ENCODE data around the gene BTBD9. TPM values are rescaled to one million over a fixed set of nuclear protein-coding genes. Genes with fewer than 3 reads are reported as not detected.

Gene BTBD9
- total RNA-seq, 1 experiment from 2014 or later, result 9.5 TPM

GRCh38 chr6:38261626-38262025 is 378.1 kb downstream of the BTBD9 start:
- in situ Hi-C loops (cut with HindIII; ENCODE audit: low sequenced_read_pairs), result no loop called here
- no peak for DNase-seq (ENCODE audit: low spot score)

GRCh38 chr6:38259736-38260135 is 380.0 kb downstream of the BTBD9 start:
- in situ Hi-C loops (cut with HindIII; ENCODE audit: low sequenced_read_pairs), result no loop called here
- no peak for DNase-seq (ENCODE audit: low spot score)

- no peak for DNase-seq (ENCODE audit: low spot score)
- in situ Hi-C loops (cut with HindIII; ENCODE audit: low sequenced_read_pairs), result no loop called here
Observed at GRCh38 chr6:38248500-38249234, 391.1 kb downstream of the BTBD9 start.

- in situ Hi-C loops (cut with HindIII; ENCODE audit: low sequenced_read_pairs), result no loop called here
- no peak for DNase-seq (ENCODE audit: low spot score)
Observed at GRCh38 chr6:38245295-38245694, 394.4 kb downstream of the BTBD9 start.

GRCh38 chr6:38244869-38245268 is 394.9 kb downstream of the BTBD9 start:
- no peak for DNase-seq (ENCODE audit: low spot score)
- in situ Hi-C loops (cut with HindIII; ENCODE audit: low sequenced_read_pairs), result no loop called here

- DNase-seq (ENCODE audit: low spot score), result no peak
- in situ Hi-C loops (cut with HindIII; ENCODE audit: low sequenced_read_pairs), result no loop called here
Observed at GRCh38 chr6:38241200-38241871, 398.4 kb downstream of the BTBD9 start.

- DNase-seq (ENCODE audit: low spot score), result no peak
- in situ Hi-C loops (cut with HindIII; ENCODE audit: low sequenced_read_pairs), result no loop called here
Observed at GRCh38 chr6:38239719-38240451, 399.8 kb downstream of the BTBD9 start.

- in situ Hi-C loops (cut with HindIII; ENCODE audit: low sequenced_read_pairs), result no loop called here
- DNase-seq (ENCODE audit: low spot score), result no peak
Observed at GRCh38 chr6:38236631-38237030, 403.1 kb downstream of the BTBD9 start.

GRCh38 chr6:38234934-38235682 is 404.6 kb downstream of the BTBD9 start:
- in situ Hi-C loops (cut with HindIII; ENCODE audit: low sequenced_read_pairs), result no loop called here
- DNase-seq (ENCODE audit: low spot score), result no peak

- in situ Hi-C loops (cut with HindIII; ENCODE audit: low sequenced_read_pairs), result no loop called here
Observed at GRCh38 chr6:38234141-38234540, 405.6 kb downstream of the BTBD9 start.

GRCh38 chr6:38233161-38233791 is 406.5 kb downstream of the BTBD9 start:
- in situ Hi-C loops (cut with HindIII; ENCODE audit: low sequenced_read_pairs), result no loop called here
- DNase-seq (ENCODE audit: low spot score), result no peak

More at GRCh38 chr6:38234141-38234540, 405.6 kb downstream of the BTBD9 start:
- DNase-seq (ENCODE audit: low spot score), result no peak

- in situ Hi-C loops (cut with HindIII; ENCODE audit: low sequenced_read_pairs), result no loop called here
- DNase-seq (ENCODE audit: low spot score), result no peak
Observed at GRCh38 chr6:38225766-38226165, 414.0 kb downstream of the BTBD9 start.

- peak; percentile 85 for DNase-seq (ENCODE audit: low spot score)
- in situ Hi-C loops (cut with HindIII; ENCODE audit: low sequenced_read_pairs), result no loop called here
Observed at GRCh38 chr6:38221251-38221650, 418.5 kb downstream of the BTBD9 start.

GRCh38 chr6:38220069-38220723 is 419.5 kb downstream of the BTBD9 start:
- in situ Hi-C loops (cut with HindIII; ENCODE audit: low sequenced_read_pairs), result no loop called here
- no peak for DNase-seq (ENCODE audit: low spot score)

GRCh38 chr6:38218235-38218634 is 421.5 kb downstream of the BTBD9 start:
- DNase-seq (ENCODE audit: low spot score), result no peak
- in situ Hi-C loops (cut with HindIII; ENCODE audit: low sequenced_read_pairs), result no loop called here

- in situ Hi-C loops (cut with HindIII; ENCODE audit: low sequenced_read_pairs), result no loop called here
- DNase-seq (ENCODE audit: low spot score), result no peak
Observed at GRCh38 chr6:38216451-38216850, 423.3 kb downstream of the BTBD9 start.

- in situ Hi-C loops (cut with HindIII; ENCODE audit: low sequenced_read_pairs), result no loop called here
- DNase-seq (ENCODE audit: low spot score), result no peak
Observed at GRCh38 chr6:38215651-38216311, 423.9 kb downstream of the BTBD9 start.

GRCh38 chr6:38215225-38215624 is 424.5 kb downstream of the BTBD9 start:
- in situ Hi-C loops (cut with HindIII; ENCODE audit: low sequenced_read_pairs), result no loop called here
- DNase-seq (ENCODE audit: low spot score), result no peak
